ENCODE data around the gene PRX. TPM values are rescaled to one million over a fixed set of nuclear protein-coding genes. Genes with fewer than 3 reads are reported as not detected.

Gene PRX
- total and polyA plus RNA-seq, 2 of the 13 experiments (the other 11 are each of a cell fraction or from before 2014, with no cell fraction given), result 0.66 TPM

DNA sequence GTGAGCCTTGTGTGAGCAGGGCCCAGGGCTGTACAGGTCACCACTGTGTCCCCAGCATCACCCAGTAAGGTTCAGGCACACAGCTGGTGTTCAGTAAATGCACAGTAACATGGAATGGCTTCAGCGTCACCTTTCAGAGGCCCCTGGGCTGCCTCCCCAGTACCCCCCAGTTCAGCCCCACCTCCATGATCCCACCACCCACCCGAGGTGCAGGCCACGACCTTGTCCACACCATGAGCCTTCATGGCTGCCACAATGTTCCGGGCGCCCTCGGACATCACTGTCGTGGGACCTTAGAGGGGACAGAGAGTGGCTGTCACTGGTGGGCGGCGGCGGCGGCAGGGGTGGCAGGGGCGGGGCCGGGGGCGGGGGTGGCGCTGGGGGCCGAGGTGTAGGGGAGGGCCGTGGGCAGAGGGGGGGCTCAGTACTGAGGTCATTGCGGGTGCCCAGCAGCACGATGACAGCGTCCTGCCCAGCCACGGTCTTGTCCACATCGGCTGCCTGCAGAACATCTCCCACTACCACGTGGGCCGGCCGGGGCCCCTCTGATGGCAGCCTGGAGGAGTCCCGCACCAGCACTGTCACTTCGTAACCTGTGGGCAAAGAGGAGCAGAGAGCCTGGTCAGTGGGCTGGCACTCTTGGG is 44.9 kb upstream of the PRX start (continued):
- TF ChIP-seq, protein P1, sequence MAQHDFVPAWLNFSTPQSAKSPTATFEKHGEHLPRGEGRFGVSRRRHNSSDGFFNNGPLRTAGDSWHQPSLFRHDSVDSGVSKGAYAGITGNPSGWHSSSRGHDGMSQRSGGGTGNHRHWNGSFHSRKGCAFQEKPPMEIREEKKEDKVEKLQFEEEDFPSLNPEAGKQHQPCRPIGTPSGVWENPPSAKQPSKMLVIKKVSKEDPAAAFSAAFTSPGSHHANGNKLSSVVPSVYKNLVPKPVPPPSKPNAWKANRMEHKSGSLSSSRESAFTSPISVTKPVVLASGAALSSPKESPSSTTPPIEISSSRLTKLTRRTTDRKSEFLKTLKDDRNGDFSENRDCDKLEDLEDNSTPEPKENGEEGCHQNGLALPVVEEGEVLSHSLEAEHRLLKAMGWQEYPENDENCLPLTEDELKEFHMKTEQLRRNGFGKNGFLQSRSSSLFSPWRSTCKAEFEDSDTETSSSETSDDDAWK (CRISPR knock-in tag; IDR thresholded peaks at IDR 0.05), result no peak
- TF ChIP-seq ARHGAP35 (CRISPR knock-in tag; IDR thresholded peaks at IDR 0.05; ENCODE audit: borderline replicate concordance), result no peak

DNA sequence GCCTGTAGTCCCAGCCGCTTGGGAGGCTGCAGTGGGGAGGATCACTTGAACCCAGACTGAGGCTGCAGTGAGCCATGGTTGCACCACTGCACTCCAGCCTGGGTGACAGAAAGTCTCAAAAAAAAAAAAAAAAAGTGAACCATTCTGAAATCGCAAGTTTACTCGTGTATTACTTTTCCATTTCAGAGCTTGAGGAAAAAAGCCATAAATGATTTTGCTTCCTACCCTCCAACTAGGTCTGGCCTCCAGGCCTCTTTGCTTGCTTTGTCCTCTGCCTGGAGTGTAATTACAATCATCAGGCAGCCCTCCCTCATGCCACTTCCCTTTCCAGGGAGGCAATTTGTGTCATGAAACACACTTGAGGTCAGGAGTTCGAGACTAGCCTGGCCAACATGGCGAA is 43.9 kb upstream of the PRX start:
- ATAC-seq (no peak), FAIRE-seq (no peak), DNase-seq (ENCODE audit: low spot score) (no peak)
- Histone ChIP-seq H3K27me3 (ENCODE audit: control insufficient read depth in 1 of 2, insufficient read depth in 2 of 2, low read length in 2 of 2) (no peaks in the 10 kb centered on the region), H3K27ac (ENCODE audit: extremely low read length, insufficient read depth, low read length) (no peak overlapping the region), H3K4me1 (ENCODE audit: insufficient read depth, low read length) (peaks cover 31% of the 10 kb centered on the region), H3K36me3 (replicated peaks in 1 of 2; ENCODE audit: control insufficient read depth in 1 of 2, insufficient read depth in 2 of 2, low read length in 2 of 2) (0 out of 5 replicates have a peak, but pooled peaks cover 0 to 2% of the 10 kb centered on the region in 2 experiments), H3K4me2 (ENCODE audit: low read depth, low read length) (no peak overlapping the region), H2AFZ (ENCODE audit: low read length) (no peak overlapping the region), H4K20me1 (ENCODE audit: insufficient read depth, low read length) (no peaks in the 10 kb centered on the region), H3K4me3 (replicated peaks in 1 of 3; ENCODE audit: insufficient read depth in 1 of 3, low read depth in 2 of 3, low read length in 3 of 3) (no peak overlapping the region), H3K9me3 (ENCODE audit: low read length) (no peaks in the 10 kb centered on the region), H3K9ac (ENCODE audit: insufficient read depth, low read depth, low read length) (no peak overlapping the region), H3K79me2 (ENCODE audit: insufficient read depth, low read length) (no peaks in the 10 kb centered on the region)
- in situ Hi-C loops (cut with HindIII; ENCODE audit: extremely low pct_ligation_motif_present, low pct_unique_long_range_greater_than_20kb), result no loop called here
- BruUV-seq (replicated peaks), result no TSS peak
- WGBS (ENCODE audit: low lambda C conversion rate), result 98% methylated on average over 5 of the region's 5 CpGs
- ChIA-PET CTCF (ENCODE audit: low intra/inter-chr PET ratio, low total read pairs) (no interaction called here), POLR2A (no interaction called here)
- intact Hi-C loops (cut with micrococcal nuclease; ENCODE audit: unreplicated experiment), result no loop called here
- TF ChIP-seq, protein P2, sequence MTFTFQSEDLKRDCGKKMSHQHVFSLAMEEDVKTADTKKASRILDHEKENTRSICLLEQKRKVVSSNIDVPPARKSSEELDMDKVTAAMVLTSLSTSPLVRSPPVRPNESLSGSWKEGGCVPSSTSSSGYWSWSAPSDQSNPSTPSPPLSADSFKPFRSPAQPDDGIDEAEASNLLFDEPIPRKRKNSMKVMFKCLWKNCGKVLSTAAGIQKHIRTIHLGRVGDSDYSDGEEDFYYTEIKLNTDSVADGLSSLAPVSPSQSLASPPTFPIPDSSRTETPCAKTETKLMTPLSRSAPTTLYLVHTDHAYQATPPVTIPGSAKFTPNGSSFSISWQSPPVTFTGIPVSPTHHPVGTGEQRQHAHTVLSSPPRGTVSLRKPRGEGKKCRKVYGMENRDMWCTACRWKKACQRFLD (CRISPR knock-in tag; IDR thresholded peaks at IDR 0.05; ENCODE audit: borderline replicate concordance), result no peak
- TF ChIP-seq CREB1 (IDR thresholded peaks at IDR 0.05) (no peak), CREB1 (CRISPR knock-in tag; IDR thresholded peaks at IDR 0.05) (no peak), MTA1 (CRISPR knock-in tag; IDR thresholded peaks at IDR 0.05; ENCODE audit: borderline replicate concordance) (no peak), KLF11 (CRISPR knock-in tag; IDR thresholded peaks at IDR 0.05) (no peak), MEF2D (CRISPR knock-in tag; IDR thresholded peaks at IDR 0.05) (no peak), ZNF484 (CRISPR knock-in tag; IDR thresholded peaks at IDR 0.05; ENCODE audit: borderline replicate concordance, low read depth) (no peak)
- TF ChIP-seq, protein P3, sequence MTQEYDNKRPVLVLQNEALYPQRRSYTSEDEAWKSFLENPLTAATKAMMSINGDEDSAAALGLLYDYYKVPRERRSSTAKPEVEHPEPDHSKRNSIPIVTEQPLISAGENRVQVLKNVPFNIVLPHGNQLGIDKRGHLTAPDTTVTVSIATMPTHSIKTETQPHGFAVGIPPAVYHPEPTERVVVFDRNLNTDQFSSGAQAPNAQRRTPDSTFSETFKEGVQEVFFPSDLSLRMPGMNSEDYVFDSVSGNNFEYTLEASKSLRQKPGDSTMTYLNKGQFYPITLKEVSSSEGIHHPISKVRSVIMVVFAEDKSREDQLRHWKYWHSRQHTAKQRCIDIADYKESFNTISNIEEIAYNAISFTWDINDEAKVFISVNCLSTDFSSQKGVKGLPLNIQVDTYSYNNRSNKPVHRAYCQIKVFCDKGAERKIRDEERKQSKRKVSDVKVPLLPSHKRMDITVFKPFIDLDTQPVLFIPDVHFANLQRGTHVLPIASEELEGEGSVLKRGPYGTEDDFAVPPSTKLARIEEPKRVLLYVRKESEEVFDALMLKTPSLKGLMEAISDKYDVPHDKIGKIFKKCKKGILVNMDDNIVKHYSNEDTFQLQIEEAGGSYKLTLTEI (CRISPR knock-in tag; conservative IDR thresholded peaks at IDR 0.05), result no peak
- TF ChIP-seq, protein P4, sequence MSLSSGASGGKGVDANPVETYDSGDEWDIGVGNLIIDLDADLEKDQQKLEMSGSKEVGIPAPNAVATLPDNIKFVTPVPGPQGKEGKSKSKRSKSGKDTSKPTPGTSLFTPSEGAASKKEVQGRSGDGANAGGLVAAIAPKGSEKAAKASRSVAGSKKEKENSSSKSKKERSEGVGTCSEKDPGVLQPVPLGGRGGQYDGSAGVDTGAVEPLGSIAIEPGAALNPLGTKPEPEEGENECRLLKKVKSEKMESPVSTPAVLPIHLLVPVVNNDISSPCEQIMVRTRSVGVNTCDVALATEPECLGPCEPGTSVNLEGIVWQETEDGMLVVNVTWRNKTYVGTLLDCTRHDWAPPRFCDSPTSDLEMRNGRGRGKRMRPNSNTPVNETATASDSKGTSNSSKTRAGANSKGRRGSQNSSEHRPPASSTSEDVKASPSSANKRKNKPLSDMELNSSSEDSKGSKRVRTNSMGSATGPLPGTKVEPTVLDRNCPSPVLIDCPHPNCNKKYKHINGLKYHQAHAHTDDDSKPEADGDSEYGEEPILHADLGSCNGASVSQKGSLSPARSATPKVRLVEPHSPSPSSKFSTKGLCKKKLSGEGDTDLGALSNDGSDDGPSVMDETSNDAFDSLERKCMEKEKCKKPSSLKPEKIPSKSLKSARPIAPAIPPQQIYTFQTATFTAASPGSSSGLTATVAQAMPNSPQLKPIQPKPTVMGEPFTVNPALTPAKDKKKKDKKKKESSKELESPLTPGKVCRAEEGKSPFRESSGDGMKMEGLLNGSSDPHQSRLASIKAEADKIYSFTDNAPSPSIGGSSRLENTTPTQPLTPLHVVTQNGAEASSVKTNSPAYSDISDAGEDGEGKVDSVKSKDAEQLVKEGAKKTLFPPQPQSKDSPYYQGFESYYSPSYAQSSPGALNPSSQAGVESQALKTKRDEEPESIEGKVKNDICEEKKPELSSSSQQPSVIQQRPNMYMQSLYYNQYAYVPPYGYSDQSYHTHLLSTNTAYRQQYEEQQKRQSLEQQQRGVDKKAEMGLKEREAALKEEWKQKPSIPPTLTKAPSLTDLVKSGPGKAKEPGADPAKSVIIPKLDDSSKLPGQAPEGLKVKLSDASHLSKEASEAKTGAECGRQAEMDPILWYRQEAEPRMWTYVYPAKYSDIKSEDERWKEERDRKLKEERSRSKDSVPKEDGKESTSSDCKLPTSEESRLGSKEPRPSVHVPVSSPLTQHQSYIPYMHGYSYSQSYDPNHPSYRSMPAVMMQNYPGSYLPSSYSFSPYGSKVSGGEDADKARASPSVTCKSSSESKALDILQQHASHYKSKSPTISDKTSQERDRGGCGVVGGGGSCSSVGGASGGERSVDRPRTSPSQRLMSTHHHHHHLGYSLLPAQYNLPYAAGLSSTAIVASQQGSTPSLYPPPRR (CRISPR knock-in tag; IDR thresholded peaks at IDR 0.05; ENCODE audit: borderline replicate concordance), result no peak

All from HepG2 (cell line).